Keratinocyte (primary cell): Measurements from ENCODE around the gene ZC3H12D. TPM values are rescaled to one million over a fixed set of nuclear protein-coding genes. Genes with fewer than 3 reads are reported as not detected.

Experiments
- DNase-seq: peaks from one replicate; pipeline ENCODE4 v3.0.0-alpha.2; 2011; ENCODE audit warnings: low read depth, missing footprints, low spot score
- FAIRE-seq: peaks from 2 replicates; lab custom pipeline; 2011; peaks lifted over from hg19 to GRCh38; lab: Jason Lieb, UNC
- H2AFZ ChIP-seq: 2 replicates; pipeline ENCODE4 v1.6.0; 2012; ENCODE audit warnings: low read length, control low read depth, inconsistent platforms; ENCODE audit not compliant: control insufficient read depth
- H3K27ac ChIP-seq: 2 replicates; pipeline ENCODE4 v1.5.1; 2011; ENCODE audit warnings: low read length; ENCODE audit not compliant: control insufficient read depth, insufficient read depth
- H3K27me3 ChIP-seq: 3 replicates; pipeline ENCODE4 v1.6.0; 2011; ENCODE audit warnings: low read length; ENCODE audit not compliant: control insufficient read depth, insufficient read depth; ENCODE audit errors: extremely low read depth
- H3K36me3 ChIP-seq, 2 experiments: 2 replicates in 1 of 2; 3 replicates in 1 of 2; pipeline ENCODE4 v1.5.1; 2011; ENCODE audit warnings: low read length in 2 of 2, mild to moderate bottlenecking in 1 of 2; ENCODE audit not compliant: control insufficient read depth in 2 of 2, insufficient read depth in 2 of 2; ENCODE audit errors: extremely low read depth in 1 of 2
- H3K4me1 ChIP-seq: 3 replicates; pipeline ENCODE4 v1.5.1; 2011; ENCODE audit warnings: low read length; ENCODE audit not compliant: control insufficient read depth, insufficient read depth; ENCODE audit errors: extremely low read depth
- H3K4me2 ChIP-seq: 3 replicates; pipeline ENCODE4 v1.6.0; 2011; ENCODE audit warnings: low read depth, low read length; ENCODE audit not compliant: control insufficient read depth, insufficient read depth; ENCODE audit errors: extremely low read depth
- H3K4me3 ChIP-seq, 3 experiments: fragments of 200-600 bp in 1 of 3; sonication (generic) in 1 of 3; 2 replicates in 2 of 3; 3 replicates in 1 of 3; pipeline ENCODE4 v1.5.1; 2011 to 2016; ENCODE audit warnings: low read length in 3 of 3, mild to moderate bottlenecking in 3 of 3, control low read depth in 2 of 3, inconsistent platforms in 1 of 3, low read depth in 1 of 3, mixed read lengths in 1 of 3, mixed run types in 1 of 3, moderate library complexity in 1 of 3; ENCODE audit not compliant: control insufficient read depth in 2 of 3, insufficient read depth in 2 of 3; ENCODE audit errors: extremely low read depth in 1 of 3
- H3K79me2 ChIP-seq: 2 replicates; pipeline ENCODE4 v1.6.0; 2012; ENCODE audit warnings: low read length; ENCODE audit not compliant: control insufficient read depth, insufficient read depth
- H3K9ac ChIP-seq: 3 replicates; pipeline ENCODE4 v1.6.0; 2011; ENCODE audit warnings: low read length; ENCODE audit not compliant: control insufficient read depth, insufficient read depth; ENCODE audit errors: extremely low read depth
- H3K9me1 ChIP-seq: 3 replicates; pipeline ENCODE4 v1.6.0; 2011; ENCODE audit warnings: low read length; ENCODE audit not compliant: control insufficient read depth, insufficient read depth; ENCODE audit errors: extremely low read depth
- H3K9me3 ChIP-seq: 2 replicates; pipeline ENCODE4 v1.5.1; 2012; ENCODE audit warnings: low read depth, low read length; ENCODE audit not compliant: control insufficient read depth
- H4K20me1 ChIP-seq: 3 replicates; pipeline ENCODE4 v1.6.0; 2011; ENCODE audit warnings: low read length; ENCODE audit not compliant: control insufficient read depth, insufficient read depth; ENCODE audit errors: extremely low read depth
- CTCF ChIP-seq, 3 experiments: IDR thresholded peaks in 1 of 3; conservative IDR thresholded peaks in 1 of 3; optimal IDR thresholded peaks in 1 of 3; 2 replicates in 2 of 3; 3 replicates in 1 of 3; pipeline versions ENCODE3 to v1.5.1; 2011; ENCODE audit warnings: low read length in 3 of 3, mild to moderate bottlenecking in 3 of 3, moderate library complexity in 2 of 3, control low read depth in 1 of 3, inconsistent platforms in 1 of 3; ENCODE audit not compliant: insufficient read depth in 2 of 3; ENCODE audit errors: extremely low read depth in 1 of 3
- EZH2 ChIP-seq: IDR thresholded peaks from one replicate; pipeline ENCODE4 v1.6.1; 2012; ENCODE audit warnings: inconsistent platforms, mild to moderate bottlenecking, low read length, moderate library complexity
- dilution Hi-C: fragments of 300-500 bp; cut with MboI; formaldehyde crosslinking; loops from one replicate; pipeline ENCODE4 v1.7.0; 2020; ENCODE audit warnings: low sequenced_read_pairs; ENCODE audit not compliant: extremely low pct_ligation_motif_present
- polyA plus RNA-seq, 5 experiments: library from polyadenylated mRNA; depleted of rRNA in 3 of 5; stranded (reverse) in 3 of 5; stranded (forward) in 1 of 5; unstranded in 1 of 5; fragments of >200 nt; gene quantifications; 1 replicate in 1 of 5; 2 replicates in 3 of 5; 3 replicates in 1 of 5; pipeline versions ENCODE4 v1.2.1 to v1.2.3, GENCODE V29; 2011 to 2012; ENCODE audit warnings: missing spikeins in 2 of 5, low read depth in 1 of 5, low replicate concordance in 1 of 5
- small RNA-seq, 3 experiments: library from RNA; depleted of rRNA; stranded (forward); fragments of <200 nt; gene quantifications; one replicate each; pipeline ENCODE3, GENCODE V24; 2012; ENCODE audit warnings: low read depth in 3 of 3, low replicate concordance in 1 of 3; ENCODE audit not compliant: insufficient read length in 3 of 3

Gene ZC3H12D
- polyA plus RNA-seq, 1 donor (not counting 4 experiments of a cell fraction or from before 2014, with no cell fraction given), result 0.04 TPM

DNA sequence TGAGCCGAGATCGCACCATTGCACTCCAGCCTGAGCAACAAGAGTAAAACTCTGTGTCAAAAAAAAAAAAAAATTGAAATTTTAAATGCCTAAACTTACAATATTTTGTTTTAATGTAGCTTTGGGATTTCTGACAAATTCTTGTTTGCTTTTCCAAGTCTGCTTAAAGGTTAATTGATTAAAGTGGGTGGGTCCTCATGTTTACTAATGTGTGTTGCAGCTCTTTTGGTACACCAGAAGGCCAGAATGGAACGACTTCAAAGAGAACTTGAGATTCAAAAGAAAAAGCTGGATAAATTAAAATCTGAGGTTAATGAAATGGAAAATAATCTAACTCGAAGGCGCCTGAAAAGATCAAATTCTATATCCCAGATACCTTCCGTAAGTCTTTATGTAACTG lies 87.4 kb downstream of the ZC3H12D start:
- Histone ChIP-seq H3K9ac (no peak overlapping the region), H3K4me3 (no peak overlapping the region), H3K4me2 (no peak overlapping the region), H3K79me2 (peaks cover 18% of the 10 kb centered on the region), H3K27ac (no peak overlapping the region), H4K20me1 (no peaks in the 10 kb centered on the region), H3K9me3 (no peaks in the 10 kb centered on the region), H3K9me1 (no peaks in the 10 kb centered on the region), H3K27me3 (no peaks in the 10 kb centered on the region), H2AFZ (no peak overlapping the region), H3K36me3 (peaks cover 5 to 6% of the 10 kb centered on the region in 2 experiments), H3K4me1 (no peaks in the 10 kb centered on the region)
- dilution Hi-C loops, result no loop called here
- FAIRE-seq (no peak), DNase-seq (no peak)
- no peak for TF ChIP-seq CTCF (optimal IDR thresholded peaks at IDR 0.05 in 1 of 3, IDR thresholded peaks at IDR 0.05 in 1 of 3, conservative IDR thresholded peaks at IDR 0.05 in 1 of 3; ENCODE audit: extremely low read depth in 1 of 3, insufficient read depth in 2 of 3, low read length in 3 of 3)
- no peak for TF ChIP-seq EZH2

Small RNA genes lying within 50 kb of the gene (small RNA-seq; reads per million reads assigned to genes)
- 0 to 0.33 (median 0.25) reads per million in 3 experiments for gene RNU7-3P

Other genes with a start within 250 kb of the ZC3H12D start
- 39.9 to 47.5 TPM (median 39.9 TPM) in 3 replicates for gene TAB2, start 167.3 kb downstream of the ZC3H12D start, polyA plus RNA-seq
- 0.09 TPM in 2 of 3 replicates, not detected in the other for gene SUMO4, start 84.8 kb downstream of the ZC3H12D start, polyA plus RNA-seq
- gene PPIL4, start 61.0 kb upstream of the ZC3H12D start, polyA plus RNA-seq, result 6.0 to 14.0 TPM (median 6.9 TPM) in 3 replicates
- gene GINM1, start 81.4 kb upstream of the ZC3H12D start, polyA plus RNA-seq, result 16.4 to 29.7 TPM (median 28.9 TPM) in 3 replicates
- 23.0 to 36.8 TPM (median 24.1 TPM) in 3 replicates for gene KATNA1, start 163.7 kb upstream of the ZC3H12D start, polyA plus RNA-seq
- gene LATS1, start 233.1 kb upstream of the ZC3H12D start, polyA plus RNA-seq, result 6.5 to 16.2 TPM (median 11.3 TPM) in 3 replicates